Loucy (cell line): ENCODE measurements around the gene RNASE8.

Experiments used
- H2AFZ ChIP-seq: fragments of 200-600 bp; sonication (generic); 2 replicates; pipeline ENCODE4 v1.6.0; 2016; ENCODE audit warnings: antibody characterized with exemption, mild to moderate bottlenecking, low read length, moderate library complexity
- H3F3A ChIP-seq: fragments of 200-600 bp; 2 replicates; pipeline ENCODE4 v1.6.0; 2016; ENCODE audit warnings: antibody characterized with exemption, low read depth, mild to moderate bottlenecking
- H3K27me3 ChIP-seq: fragments of 200-600 bp; sonication (generic); 2 replicates; pipeline ENCODE4 v1.6.1; 2014; ENCODE audit warnings: low read length, mild to moderate bottlenecking; ENCODE audit not compliant: insufficient read depth, poor library complexity, severe bottlenecking
- H3K36me3 ChIP-seq: fragments of 200-600 bp; sonication (generic); 2 replicates; pipeline ENCODE4 v1.6.1; 2016; ENCODE audit warnings: low read length; ENCODE audit not compliant: insufficient read depth
- H3K4me1 ChIP-seq: fragments of 200-600 bp; sonication (generic); 2 replicates; pipeline ENCODE4 v1.5.1; 2014; ENCODE audit warnings: low read length, mild to moderate bottlenecking; ENCODE audit not compliant: insufficient read depth, poor library complexity, severe bottlenecking
- H3K4me2 ChIP-seq: fragments of 200-600 bp; sonication (generic); 2 replicates; pipeline ENCODE4 v1.6.0; 2014; ENCODE audit warnings: antibody characterized with exemption, low read length, low read depth, mild to moderate bottlenecking; ENCODE audit not compliant: poor library complexity, severe bottlenecking
- H3K4me3 ChIP-seq: fragments of 200-600 bp; sonication (generic); 2 replicates; pipeline ENCODE4 v1.5.1; 2014; ENCODE audit warnings: low read length, mild to moderate bottlenecking, mixed read lengths; ENCODE audit not compliant: poor library complexity, severe bottlenecking
- H3K79me2 ChIP-seq: fragments of 200-600 bp; sonication (generic); 2 replicates; pipeline ENCODE4 v1.6.1; 2014; ENCODE audit warnings: low read length; ENCODE audit not compliant: insufficient read depth
- H3K9ac ChIP-seq: fragments of 200-600 bp; sonication (generic); 2 replicates; pipeline ENCODE4 v1.6.0; 2014; ENCODE audit warnings: mild to moderate bottlenecking, low read depth, low read length, moderate library complexity; ENCODE audit not compliant: poor library complexity, severe bottlenecking
- H3K9me2 ChIP-seq: fragments of 200-600 bp; sonication (generic); replicated peaks from 2 replicates; pipeline ENCODE4 v1.6.1; 2016; ENCODE audit warnings: low read depth, low read length, mixed read lengths
- H3K9me3 ChIP-seq: fragments of 200-600 bp; sonication (generic); 2 replicates; pipeline ENCODE4 v1.6.1; 2014; ENCODE audit warnings: mild to moderate bottlenecking, antibody characterized with exemption, low read length, low read depth; ENCODE audit not compliant: insufficient read depth
- H4K20me1 ChIP-seq: fragments of 200-600 bp; sonication (generic); 2 replicates; pipeline ENCODE4 v1.6.0; 2014; ENCODE audit warnings: antibody characterized with exemption, low read length, mild to moderate bottlenecking; ENCODE audit not compliant: insufficient read depth, poor library complexity, severe bottlenecking
- CTCF ChIP-seq: fragments of 200-600 bp; sonication (generic); conservative IDR thresholded peaks from 2 replicates; pipeline ENCODE4 v1.5.1; 2014; ENCODE audit warnings: mild to moderate bottlenecking, antibody characterized with exemption, low read length
- EZH2phosphoT487 ChIP-seq: fragments of 200-600 bp; IDR thresholded peaks from 2 replicates; pipeline ENCODE4 v1.6.1; 2018; ENCODE audit warnings: antibody characterized with exemption, mild to moderate bottlenecking, moderate library complexity, borderline replicate concordance

RNASE8 gene

GRCh38 chr14:21026274-21026987, 31.2 kb upstream of the RNASE8 start:
- H3K36me3 ChIP-seq: no peaks in the 10 kb centered on the region
- H3K9ac ChIP-seq: no peak overlapping the region
- no peak for TF ChIP-seq EZH2phosphoT487
- no peak for TF ChIP-seq CTCF
- H3K9me2 ChIP-seq: no peaks in the 10 kb centered on the region
- no peaks in the 10 kb centered on the region for H3F3A ChIP-seq
- no peak overlapping the region for H3K4me2 ChIP-seq
- no peaks in the 10 kb centered on the region for H4K20me1 ChIP-seq
- no peak overlapping the region for H2AFZ ChIP-seq
- 0 out of 2 replicates have a peak, but pooled peaks cover 5% of the 10 kb centered on the region for H3K79me2 ChIP-seq
- peaks cover 11% of the 10 kb centered on the region for H3K4me1 ChIP-seq
- H3K9me3 ChIP-seq: no peaks in the 10 kb centered on the region
- no peaks in the 10 kb centered on the region for H3K27me3 ChIP-seq
- no peak overlapping the region for H3K4me3 ChIP-seq

GRCh38 chr14:21026988-21027315, 30.7 kb upstream of the RNASE8 start:
- no peak overlapping the region for H3K9ac ChIP-seq
- H3K4me2 ChIP-seq: no peak overlapping the region
- no peak overlapping the region for H2AFZ ChIP-seq
- no peaks in the 10 kb centered on the region for H3K9me3 ChIP-seq
- TF ChIP-seq CTCF (no peak), EZH2phosphoT487 (no peak)
- no peaks in the 10 kb centered on the region for H3F3A ChIP-seq
- peaks cover 11% of the 10 kb centered on the region for H3K4me1 ChIP-seq
- H3K9me2 ChIP-seq: no peaks in the 10 kb centered on the region
- no peaks in the 10 kb centered on the region for H3K27me3 ChIP-seq
- H3K4me3 ChIP-seq: no peak overlapping the region
- H3K79me2 ChIP-seq: 0 out of 2 replicates have a peak, but pooled peaks cover 5% of the 10 kb centered on the region
- H4K20me1 ChIP-seq: no peaks in the 10 kb centered on the region
- no peaks in the 10 kb centered on the region for H3K36me3 ChIP-seq

GRCh38 chr14:21029917-21030316, 27.7 kb upstream of the RNASE8 start, which contains the start of gene TPPP2:
Gene TPPP2 (plus strand): TSS chr14:21030217. CDS start chr14:21030582, 365 bp downstream.
- Histone ChIP-seq H3K27me3 (no peaks in the 10 kb centered on the region), H4K20me1 (no peaks in the 10 kb centered on the region), H3K36me3 (no peaks in the 10 kb centered on the region), H2AFZ (no peak within 1 kb of the TSS), H3K79me2 (no peaks in the 10 kb centered on the region), H3K4me2 (no peak within 1 kb of the TSS), H3K9ac (no peak within 1 kb of the TSS), H3F3A (no peaks in the 10 kb centered on the region), H3K4me1 (no peaks in the 10 kb centered on the region), H3K9me2 (no peaks in the 10 kb centered on the region), H3K4me3 (no peak within 1 kb of the TSS), H3K9me3 (no peaks in the 10 kb centered on the region)
- TF ChIP-seq EZH2phosphoT487: no peak

- H3K9me3 ChIP-seq: no peaks in the 10 kb centered on the region
- no peaks in the 10 kb centered on the region for H3K4me1 ChIP-seq
- H3K36me3 ChIP-seq: no peaks in the 10 kb centered on the region
- H3F3A ChIP-seq: no peaks in the 10 kb centered on the region
- no peaks in the 10 kb centered on the region for H4K20me1 ChIP-seq
- H3K4me2 ChIP-seq: no peak overlapping the region
- no peak overlapping the region for H3K9ac ChIP-seq
- H3K79me2 ChIP-seq: no peaks in the 10 kb centered on the region
- no peaks in the 10 kb centered on the region for H3K27me3 ChIP-seq
- TF ChIP-seq EZH2phosphoT487: no peak
- no peak for TF ChIP-seq CTCF
- no peak overlapping the region for H2AFZ ChIP-seq
- H3K9me2 ChIP-seq: no peaks in the 10 kb centered on the region
- no peak overlapping the region for H3K4me3 ChIP-seq
These were observed 27.1 kb upstream of the RNASE8 start for GRCh38 chr14:21030531-21030930.
